Calu3 (cell line): ENCODE measurements around the gene NT5C. TPM values are rescaled to one million over a fixed set of nuclear protein-coding genes. Genes with fewer than 3 reads are reported as not detected.

ENCODE experiments used
- BruUV-seq: library from RNA; stranded (reverse); fragments of 400-500 nt; replicated peaks from 2 replicates; lab custom pipeline; 2021; lab: Mats Ljungman, UMichigan
- CTCF ChIA-PET: fragments of 300-600 bp; sonication (Branson Sonifier 250); formaldehyde crosslinking; loops from one replicate; lab custom pipeline; 2022; ENCODE audit warnings: antibody characterized with exemption; lab: Charles Lee
- DNase-seq: peaks from one replicate; pipeline ENCODE4 v3.0.0; 2022
- H3K27ac Mint-ChIP-seq: one replicate; pipeline ENCODE4 v1.8.0; 2022; ENCODE audit warnings: mixed read lengths; ENCODE audit not compliant: unreplicated experiment
- H3K27me3 Mint-ChIP-seq: one replicate; pipeline ENCODE4 v1.8.0; 2022; ENCODE audit warnings: mixed read lengths; ENCODE audit not compliant: unreplicated experiment
- H3K36me3 Mint-ChIP-seq: one replicate; pipeline ENCODE4 v1.8.0; 2022; ENCODE audit warnings: mild to moderate bottlenecking, moderate library complexity, mixed read lengths; ENCODE audit not compliant: insufficient read depth, unreplicated experiment
- H3K4me1 Mint-ChIP-seq: one replicate; pipeline ENCODE4 v1.8.0; 2022; ENCODE audit warnings: mild to moderate bottlenecking, low read depth, mixed read lengths; ENCODE audit not compliant: unreplicated experiment
- H3K4me3 Mint-ChIP-seq: one replicate; pipeline ENCODE4 v1.8.0; 2022; ENCODE audit warnings: mild to moderate bottlenecking, low read depth, moderate library complexity, mixed read lengths; ENCODE audit not compliant: unreplicated experiment
- H3K9me3 Mint-ChIP-seq: one replicate; pipeline ENCODE4 v1.8.0; 2022; ENCODE audit warnings: low read depth, mixed read lengths; ENCODE audit not compliant: unreplicated experiment
- CTCF ChIP-seq: fragments of 200-600 bp; IDR thresholded peaks from one replicate; pipeline ENCODE4 v1.8.0; 2022; ENCODE audit warnings: antibody characterized with exemption; ENCODE audit not compliant: unreplicated experiment
- intact Hi-C: fragments of 100-400 bp; cut with micrococcal nuclease; formaldehyde crosslinking; loops from one replicate; pipeline ENCODE4 v1.10.0; 2022; ENCODE audit not compliant: unreplicated experiment
- total RNA-seq: library from RNA; stranded (reverse); gene quantifications from 2 replicates; pipeline ENCODE4 v1.2.3, GENCODE V29; 2022

Gene NT5C
- total RNA-seq, 1 experiment from 2014 or later = 56.6 TPM

DNA sequence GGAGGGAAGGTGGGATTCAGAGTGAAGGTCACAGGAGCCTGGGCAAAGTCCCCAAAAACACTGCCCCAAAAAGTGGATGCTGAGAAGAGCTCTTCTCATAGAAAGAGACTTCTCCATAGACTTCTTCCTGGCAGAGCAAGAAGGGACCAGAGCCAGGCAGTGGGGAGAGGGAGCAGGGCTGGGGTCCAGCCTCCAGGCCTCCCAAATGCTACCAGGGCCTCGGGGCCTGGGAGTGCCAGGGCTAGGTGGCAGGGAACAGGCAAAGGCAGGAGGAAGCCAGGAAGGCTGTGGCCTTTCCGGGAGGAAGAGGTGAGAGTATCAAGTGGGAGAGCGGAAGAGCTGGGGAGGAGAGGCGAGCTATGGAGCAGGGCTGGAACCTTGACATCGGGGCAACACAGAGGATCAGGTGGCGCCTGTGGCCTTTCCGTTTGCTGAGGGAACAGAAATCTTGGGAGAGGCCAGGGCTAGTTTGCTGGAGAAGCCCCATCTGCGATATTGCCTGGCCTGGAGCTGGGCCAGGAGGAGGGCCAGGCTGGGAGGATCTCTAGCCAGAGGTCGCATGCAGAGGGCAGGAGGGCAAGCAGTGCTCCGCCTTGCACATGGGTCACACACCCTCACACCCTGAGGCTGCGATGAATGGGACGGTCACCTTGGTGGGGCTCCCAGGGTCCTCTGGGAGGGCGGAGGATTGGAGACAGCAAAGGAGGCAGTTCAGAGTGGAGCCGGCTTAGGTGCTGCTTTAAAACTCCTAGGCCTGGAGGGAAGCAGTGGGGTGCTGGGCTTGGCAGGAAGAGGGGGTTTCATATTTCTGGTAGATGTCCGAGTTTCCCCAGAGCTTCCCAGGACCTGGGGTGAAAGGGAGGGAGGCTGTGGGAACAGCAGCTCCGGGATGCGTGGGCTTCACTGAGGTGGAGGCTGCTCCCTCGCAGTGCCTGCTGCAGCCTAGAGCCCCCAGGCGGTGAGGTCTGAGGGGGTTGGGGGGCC is 40.4 kb downstream of the NT5C start:
- no peak for TF ChIP-seq CTCF
- no TSS peak for BruUV-seq
- intact Hi-C loops = no loop called here
- H3K36me3 Mint-ChIP-seq = peaks cover 94% of the 10 kb centered on the region
- peaks cover 48% of the 10 kb centered on the region for H3K4me1 Mint-ChIP-seq
- peak overlapping the region; percentile 74 for H3K27ac Mint-ChIP-seq
- H3K27me3 Mint-ChIP-seq = no peaks in the 10 kb centered on the region
- H3K9me3 Mint-ChIP-seq = no peaks in the 10 kb centered on the region
- DNase-seq = peak; percentile 35
- H3K4me3 Mint-ChIP-seq = peak overlapping the region; percentile 78
- CTCF ChIA-PET = interaction anchor here (0.5 to 1.2 kb wide), 4 partner anchors 14 to 891 kb away, joined by 3 to 4 read pairs (median 3); partner anchors contain the start of gene MRPL58

DNA sequence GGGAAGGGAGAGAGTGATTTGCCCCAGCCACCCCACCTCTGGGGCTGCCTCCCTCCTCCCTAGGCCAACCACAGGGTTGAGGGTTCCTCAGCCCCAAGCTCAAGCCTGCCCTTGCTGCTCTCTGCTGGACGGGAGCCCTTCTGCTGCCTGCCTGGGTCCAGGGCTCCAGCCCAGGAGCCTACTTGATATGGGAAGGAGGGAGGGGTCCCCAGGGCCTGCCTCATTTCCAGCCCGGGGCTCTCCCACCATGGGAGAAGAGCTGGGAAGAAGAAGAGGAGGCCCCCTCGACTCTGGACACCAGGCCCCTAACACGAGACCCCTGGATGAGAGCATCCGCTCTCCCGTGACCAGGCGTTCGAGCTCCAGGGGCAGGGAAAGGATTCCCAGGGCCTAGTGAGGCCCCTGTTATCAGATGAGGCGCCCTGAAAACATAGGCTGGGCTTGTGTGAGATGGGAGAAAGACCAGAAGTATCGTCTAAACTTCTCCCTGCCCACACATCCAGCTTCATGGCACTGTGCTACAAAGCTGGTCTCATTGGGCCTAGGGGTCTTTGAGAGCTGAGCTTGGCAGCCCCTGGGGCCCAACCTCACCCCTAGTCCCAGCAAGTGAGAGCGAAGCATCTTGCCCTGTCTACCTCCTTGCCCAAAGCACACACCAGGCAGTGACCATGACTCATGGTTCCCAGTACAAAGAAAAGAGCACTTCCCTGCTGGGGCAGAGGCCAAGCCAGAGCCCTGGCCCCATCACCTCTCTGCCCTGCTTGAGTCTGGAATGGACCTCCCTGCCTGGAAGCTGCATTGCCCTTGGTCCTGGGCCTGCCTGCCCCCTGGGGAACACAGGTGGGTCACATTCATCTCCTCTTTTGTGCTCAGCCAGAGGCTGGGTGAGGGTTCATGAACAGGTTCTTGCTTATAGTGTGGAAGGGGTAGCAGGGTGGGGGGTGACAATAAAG is 42.8 kb downstream of the NT5C start:
- Mint-ChIP-seq H3K9me3 (no peaks in the 10 kb centered on the region), H3K4me3 (peak overlapping the region; percentile 78), H3K4me1 (peaks cover 64% of the 10 kb centered on the region), H3K27me3 (no peaks in the 10 kb centered on the region), H3K36me3 (peaks cover 81% of the 10 kb centered on the region), H3K27ac (peak overlapping the region; percentile 74)
- peak; percentile 46 for DNase-seq
- CTCF ChIA-PET = interaction anchor here (0.6 to 2.5 kb wide), 5 partner anchors 8 to 25 kb away, joined by 3 to 17 read pairs (median 5); no protein-coding TSS in a partner anchor
- intact Hi-C loops = no loop called here
- BruUV-seq = TSS peak; percentile 46
- TF ChIP-seq CTCF = no peak

- CTCF ChIA-PET = interaction anchor here (0.6 to 2.5 kb wide), 7 partner anchors 8 to 225 kb away, joined by 3 to 17 read pairs (median 3); no protein-coding TSS in a partner anchor
- peak; percentile 98 for DNase-seq
- Mint-ChIP-seq H3K36me3 (peaks cover 72% of the 10 kb centered on the region), H3K4me1 (peaks cover 65% of the 10 kb centered on the region), H3K4me3 (peak within 1 kb of the TSS; percentile 78), H3K27ac (peak within 1 kb of the TSS; percentile 90), H3K9me3 (no peaks in the 10 kb centered on the region), H3K27me3 (no peaks in the 10 kb centered on the region)
- TF ChIP-seq CTCF = no peak
- intact Hi-C loops = no loop called here
- no TSS peak for BruUV-seq
Measured at GRCh38 chr17:75087558-75088453, 43.7 kb downstream of the NT5C start, which contains the start of gene SLC16A5. SLC16A5 (plus strand) TSS chr17:75087954; CDS start chr17:75093637, 5,683 bp downstream.
